Measurements from ENCODE around the gene CKLF. TPM values are rescaled to one million over a fixed set of nuclear protein-coding genes. Genes with fewer than 3 reads are reported as not detected.
"Not testable (repeated sequence)": the region's sequence is repeated elsewhere in the genome, so short reads cannot be mapped to it uniquely, and the experiment has no call there.

The CKLF gene
- total RNA-seq, 1 experiment from 2014 or later, result 77.1 TPM

DNA sequence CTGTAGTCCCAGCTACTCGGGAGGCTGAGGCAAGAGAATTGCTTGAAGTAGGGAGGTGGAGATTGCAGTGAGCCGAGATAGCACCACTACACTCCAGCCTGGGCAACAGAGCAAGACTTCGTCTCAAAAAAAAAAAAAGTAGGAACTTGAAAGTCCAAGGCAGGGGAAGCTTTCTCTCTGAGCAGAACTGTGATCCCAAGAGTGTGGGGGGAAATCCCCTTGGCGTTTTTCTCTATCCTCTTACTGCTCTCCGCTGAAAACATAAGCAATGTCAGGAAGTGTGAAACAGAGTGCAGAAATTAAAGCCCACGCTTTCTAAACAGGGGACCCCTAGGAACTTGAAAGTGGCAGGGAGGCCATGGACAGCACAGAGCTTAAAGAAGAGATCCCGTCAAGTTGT, 42.4 kb downstream of the CKLF start:
- Histone ChIP-seq H3K27ac (no peak overlapping the region), H3K79me2 (ENCODE audit: low read depth) (no peaks in the 10 kb centered on the region), H3K9me2 (ENCODE audit: insufficient read depth) (no peaks in the 10 kb centered on the region), H3K4me1 (replicated peaks; ENCODE audit: insufficient read depth) (no peaks in the 10 kb centered on the region), H3K4me3 (no peak overlapping the region), H3K9me3 (ENCODE audit: insufficient read depth, low read depth) (no peaks in the 10 kb centered on the region), H3K36me3 (ENCODE audit: low read depth) (no peaks in the 10 kb centered on the region), H3F3A (ENCODE audit: insufficient read depth, low read depth) (no peaks in the 10 kb centered on the region), H4K20me1 (ENCODE audit: insufficient read depth) (no peaks in the 10 kb centered on the region), H3K27me3 (ENCODE audit: insufficient read depth, low read depth) (no peaks in the 10 kb centered on the region), H2AFZ (no peak overlapping the region), H3K4me2 (no peak overlapping the region)
- no peak for DNase-seq
- no TSS peak for BruUV-seq (replicated peaks)
- ChIA-PET POLR2A (ENCODE audit: unreplicated experiment) (interaction anchor here (0.7 kb wide), 1 partner anchor 188 kb away, joined by 4 read pairs; no protein-coding TSS in a partner anchor), CTCF (interaction anchor here (0.6 kb wide), 1 partner anchor 34 kb away, joined by 3 read pairs; no protein-coding TSS in a partner anchor)
- TF ChIP-seq, protein P1, sequence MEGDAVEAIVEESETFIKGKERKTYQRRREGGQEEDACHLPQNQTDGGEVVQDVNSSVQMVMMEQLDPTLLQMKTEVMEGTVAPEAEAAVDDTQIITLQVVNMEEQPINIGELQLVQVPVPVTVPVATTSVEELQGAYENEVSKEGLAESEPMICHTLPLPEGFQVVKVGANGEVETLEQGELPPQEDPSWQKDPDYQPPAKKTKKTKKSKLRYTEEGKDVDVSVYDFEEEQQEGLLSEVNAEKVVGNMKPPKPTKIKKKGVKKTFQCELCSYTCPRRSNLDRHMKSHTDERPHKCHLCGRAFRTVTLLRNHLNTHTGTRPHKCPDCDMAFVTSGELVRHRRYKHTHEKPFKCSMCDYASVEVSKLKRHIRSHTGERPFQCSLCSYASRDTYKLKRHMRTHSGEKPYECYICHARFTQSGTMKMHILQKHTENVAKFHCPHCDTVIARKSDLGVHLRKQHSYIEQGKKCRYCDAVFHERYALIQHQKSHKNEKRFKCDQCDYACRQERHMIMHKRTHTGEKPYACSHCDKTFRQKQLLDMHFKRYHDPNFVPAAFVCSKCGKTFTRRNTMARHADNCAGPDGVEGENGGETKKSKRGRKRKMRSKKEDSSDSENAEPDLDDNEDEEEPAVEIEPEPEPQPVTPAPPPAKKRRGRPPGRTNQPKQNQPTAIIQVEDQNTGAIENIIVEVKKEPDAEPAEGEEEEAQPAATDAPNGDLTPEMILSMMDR (conservative IDR thresholded peaks at IDR 0.05), result no peak
- no peak for TF ChIP-seq EZH2 (IDR thresholded peaks at IDR 0.05; ENCODE audit: low read depth)
- intact Hi-C loops (cut with micrococcal nuclease; ENCODE audit: unreplicated experiment), result no loop called here

DNA sequence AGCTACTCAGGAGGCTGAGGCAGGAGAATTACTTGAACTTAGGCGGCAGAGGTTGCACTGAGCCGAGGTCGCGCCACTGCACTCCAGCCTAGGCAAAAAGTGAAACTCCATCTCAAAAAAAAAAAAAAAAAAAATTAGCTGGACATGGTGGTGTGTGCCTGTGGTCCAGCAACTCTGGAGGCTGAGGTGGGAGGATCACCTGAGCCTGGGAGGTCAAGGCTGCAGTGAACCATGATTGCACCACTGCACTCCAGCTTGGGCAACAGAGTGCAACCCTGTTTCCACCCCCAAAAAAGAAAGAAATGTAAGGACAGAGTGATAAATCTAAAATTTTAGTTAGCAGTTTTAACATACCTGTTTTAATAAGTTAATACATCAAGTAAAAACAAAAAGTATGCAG, 44.2 kb downstream of the CKLF start:
- POLR2A ChIA-PET (ENCODE audit: unreplicated experiment), result interaction anchor here (0.6 kb wide), 1 partner anchor 165 kb away, joined by 14 read pairs; no protein-coding TSS in a partner anchor

DNA sequence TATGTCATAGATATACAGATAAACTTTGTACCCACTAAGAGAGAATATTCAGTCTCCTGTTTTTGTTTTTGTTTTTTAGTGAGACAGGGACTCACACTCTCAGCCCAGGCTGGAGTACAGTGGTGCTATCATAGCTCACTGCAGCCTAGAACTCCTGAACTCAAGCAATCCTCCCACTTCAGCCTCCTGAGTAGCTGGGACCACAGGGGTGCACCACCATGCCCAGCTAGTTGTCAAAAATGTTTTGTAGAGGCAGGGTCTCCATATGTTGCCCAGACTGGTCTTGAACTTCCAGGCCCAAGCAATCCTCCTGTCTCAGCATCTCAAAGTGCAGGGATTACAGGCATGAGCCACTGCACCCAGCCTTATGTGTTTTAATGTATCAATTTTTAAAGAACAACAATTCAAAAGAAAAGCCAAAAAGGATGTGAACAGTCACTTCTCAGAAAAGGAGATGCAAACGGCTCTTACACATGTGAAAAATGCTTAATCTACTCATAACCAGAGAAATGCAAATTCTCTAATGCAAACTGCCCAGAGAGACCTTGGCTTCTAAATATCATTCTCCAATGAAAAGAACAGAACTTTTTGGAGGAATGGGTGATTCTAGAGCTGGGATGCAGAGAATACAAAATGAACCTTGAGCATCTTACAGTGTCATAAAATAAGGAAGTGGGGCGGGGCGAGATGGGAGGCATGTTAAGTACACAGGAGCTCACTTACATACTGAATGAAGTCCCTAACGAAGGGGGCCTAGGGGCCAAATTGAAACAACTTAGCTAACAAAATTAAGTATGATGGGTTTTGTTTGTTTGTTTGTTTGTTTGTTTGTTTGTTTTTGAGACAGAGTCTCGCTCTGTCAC, 44.8 kb downstream of the CKLF start:
- H3K9me2 ChIP-seq (ENCODE audit: insufficient read depth), result no peaks in the 10 kb centered on the region
- POLR2A ChIA-PET (ENCODE audit: unreplicated experiment), result no interaction called here
- no peak overlapping the region for H3K27ac ChIP-seq
- no peaks in the 10 kb centered on the region for H3K27me3 ChIP-seq (ENCODE audit: insufficient read depth, low read depth)
- no peak overlapping the region for H2AFZ ChIP-seq
- no peaks in the 10 kb centered on the region for H3K9me3 ChIP-seq (ENCODE audit: insufficient read depth, low read depth)
- H3K4me2 ChIP-seq, result no peak overlapping the region
- no peaks in the 10 kb centered on the region for H4K20me1 ChIP-seq (ENCODE audit: insufficient read depth)
- no peak for TF ChIP-seq EZH2 (IDR thresholded peaks at IDR 0.05; ENCODE audit: low read depth)
- TF ChIP-seq, protein P1 (conservative IDR thresholded peaks at IDR 0.05), result no peak
- no peaks in the 10 kb centered on the region for H3K4me1 ChIP-seq (replicated peaks; ENCODE audit: insufficient read depth)
- H3K4me3 ChIP-seq, result no peak overlapping the region
- no peak for DNase-seq
- intact Hi-C loops (cut with micrococcal nuclease; ENCODE audit: unreplicated experiment), result no loop called here
- no peaks in the 10 kb centered on the region for H3K79me2 ChIP-seq (ENCODE audit: low read depth)
- H3K36me3 ChIP-seq (ENCODE audit: low read depth), result no peaks in the 10 kb centered on the region
- CTCF ChIA-PET, result no interaction called here
- no peaks in the 10 kb centered on the region for H3F3A ChIP-seq (ENCODE audit: insufficient read depth, low read depth)
- BruUV-seq (replicated peaks), result no TSS peak

More for the DNA sequence above, 44.2 kb downstream of the CKLF start:
- H3K36me3 ChIP-seq (ENCODE audit: low read depth); BruUV-seq (replicated peaks); CTCF ChIA-PET; H3K4me1 ChIP-seq (replicated peaks; ENCODE audit: insufficient read depth); H3K4me2 ChIP-seq; H3K27ac ChIP-seq; H2AFZ ChIP-seq; H3K9me3 ChIP-seq (ENCODE audit: insufficient read depth, low read depth); DNase-seq; intact Hi-C loops (cut with micrococcal nuclease; ENCODE audit: unreplicated experiment); H3K79me2 ChIP-seq (ENCODE audit: low read depth); H3K27me3 ChIP-seq (ENCODE audit: insufficient read depth, low read depth); H4K20me1 ChIP-seq (ENCODE audit: insufficient read depth); H3K9me2 ChIP-seq (ENCODE audit: insufficient read depth); H3K4me3 ChIP-seq; H3F3A ChIP-seq (ENCODE audit: insufficient read depth, low read depth): not testable (repeated sequence)

Measured in PC-9 (cell line).